HG02763 (cell line): ENCODE measurements around the gene ACTN4.
A peak's percentile ranks its signal among the peaks of the same experiment; 100 is the strongest.
"Not testable (repeated sequence)": the region's sequence is repeated elsewhere in the genome, so short reads cannot be mapped to it uniquely, and the experiment has no call there.

Experiments
- ATAC-seq: cut with Tn5 transposase; IDR thresholded peaks from one replicate; pipeline ENCODE4 v1.9.1; 2021; ENCODE audit warnings: mild to moderate bottlenecking, moderate library complexity; ENCODE audit not compliant: unreplicated experiment

The ACTN4 gene

DNA sequence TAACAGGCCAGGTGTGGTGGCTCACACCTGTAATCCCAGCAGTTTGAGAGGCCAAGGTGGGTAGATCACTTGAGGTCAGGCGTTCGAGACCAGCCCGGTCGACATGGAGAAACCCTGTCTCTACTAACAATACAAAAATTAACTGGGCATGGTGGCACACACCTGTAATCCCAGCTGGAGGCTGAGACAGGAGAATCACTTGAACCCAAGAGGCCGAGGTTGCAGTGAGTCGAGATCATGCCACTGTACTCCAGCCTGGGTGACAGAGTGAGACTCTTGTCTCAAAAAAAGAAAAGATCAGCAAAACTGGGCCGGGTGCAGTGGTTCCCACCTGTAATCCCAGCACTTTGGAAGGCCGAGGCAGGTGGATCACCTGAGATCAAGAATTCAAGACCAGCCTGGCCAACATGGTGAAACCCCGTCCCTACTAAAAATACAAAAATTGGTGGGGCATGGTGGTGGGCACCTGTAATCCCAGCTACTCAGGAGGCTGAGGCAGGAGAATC lies 114.5 kb downstream of the ACTN4 start:
- not testable (repeated sequence) for ATAC-seq

DNA sequence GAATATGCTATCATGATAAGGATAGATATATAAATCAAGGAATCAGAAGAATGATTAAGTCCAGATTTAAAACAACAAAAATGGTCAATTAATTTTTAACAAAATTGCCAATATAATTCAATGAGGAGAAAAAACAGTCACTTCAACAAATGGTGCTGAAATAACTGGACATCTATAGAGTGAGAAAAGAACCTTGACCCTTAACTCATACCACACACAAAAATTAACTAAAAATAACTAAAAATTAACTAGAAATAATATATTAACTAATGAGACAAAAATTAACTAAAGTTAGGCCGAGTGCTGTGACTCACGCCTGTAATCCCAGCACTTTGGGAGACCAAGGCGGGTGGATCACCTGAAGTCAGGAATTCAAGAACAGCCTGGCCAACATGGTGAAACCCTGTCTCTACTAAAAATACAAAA lies 116.4 kb downstream of the ACTN4 start:
- ATAC-seq: no peak

DNA sequence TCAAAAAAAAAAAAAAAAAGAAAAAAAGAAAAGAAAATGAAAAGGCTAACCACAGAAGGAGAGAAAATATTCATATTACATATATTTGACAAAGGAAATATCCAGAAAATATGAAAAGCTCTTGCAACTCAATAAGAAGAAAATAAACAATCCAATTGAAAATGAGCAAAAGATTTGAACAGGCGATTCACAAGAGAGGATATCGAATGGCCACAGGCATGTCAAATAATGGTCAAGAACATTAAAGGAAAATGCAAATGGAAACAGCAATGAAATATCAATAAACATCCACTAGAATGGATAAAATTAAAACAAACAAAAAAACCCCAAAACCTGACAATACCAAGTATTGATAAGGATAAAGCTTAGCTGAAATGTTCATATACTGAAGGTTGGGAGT lies 117.8 kb downstream of the ACTN4 start:
- no peak for ATAC-seq

DNA sequence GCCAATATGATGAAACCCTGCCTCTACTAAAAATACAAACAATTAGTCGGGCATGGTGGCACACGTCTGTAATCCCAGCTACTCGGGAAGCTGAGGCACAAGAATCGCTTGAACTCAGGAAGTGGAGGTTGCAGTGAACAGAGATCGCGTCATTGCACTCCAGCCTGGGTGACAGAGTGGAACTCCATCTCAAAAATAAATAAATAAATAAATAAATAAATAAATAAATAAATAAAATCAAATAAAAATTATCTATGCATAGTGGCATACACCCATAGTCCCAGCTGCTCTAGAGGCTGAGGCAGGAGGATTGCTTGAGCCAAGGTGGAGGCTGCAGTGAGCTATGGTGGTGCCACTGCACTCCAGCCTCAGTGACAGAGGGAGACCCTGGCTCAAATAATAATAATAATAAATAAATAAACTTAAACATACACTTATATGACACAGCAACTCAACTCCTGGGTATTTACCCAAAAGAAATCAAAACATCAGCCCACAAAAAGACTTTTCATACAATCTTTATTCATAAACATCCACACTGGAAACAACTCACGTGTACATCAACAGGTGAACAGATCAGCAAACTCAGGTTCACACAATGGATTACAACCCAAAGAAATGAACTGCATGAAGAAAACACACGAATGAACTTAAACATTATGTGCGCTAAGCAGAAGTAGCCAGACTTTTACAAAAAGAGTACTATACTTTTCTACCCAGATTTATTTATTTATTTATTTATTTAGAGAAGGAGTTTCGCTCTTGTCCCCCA lies 119.0 kb downstream of the ACTN4 start:
- ATAC-seq: no peak

DNA sequence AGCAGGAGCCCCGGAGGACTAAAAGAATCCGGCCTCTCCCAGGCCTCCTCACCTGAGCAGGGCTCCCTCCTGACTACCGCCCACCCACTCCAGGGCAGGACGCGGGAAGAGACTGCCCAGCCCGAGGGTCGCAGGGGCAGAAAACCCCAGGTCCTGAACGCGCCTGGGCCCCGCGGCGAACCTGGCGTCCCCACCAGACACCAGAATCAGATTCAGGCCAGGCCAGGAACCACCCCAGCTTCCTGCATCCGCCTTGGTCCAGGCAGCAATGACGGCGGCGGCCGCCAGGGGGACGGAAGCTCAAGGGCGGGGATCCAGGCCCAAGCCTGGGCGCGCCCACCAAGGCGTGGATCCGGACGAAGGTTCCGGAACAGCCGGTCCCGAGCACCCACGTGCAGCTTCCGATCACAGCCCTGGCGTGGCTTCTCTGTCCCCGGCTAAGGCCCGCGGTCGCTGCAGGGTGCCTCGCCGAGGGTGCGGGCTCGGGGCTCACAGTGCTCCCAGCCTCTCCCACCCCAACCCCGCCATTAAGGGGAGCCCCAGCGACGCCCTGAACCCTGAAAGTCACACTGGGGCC lies 122.3 kb downstream of the ACTN4 start:
- no peak for ATAC-seq

DNA sequence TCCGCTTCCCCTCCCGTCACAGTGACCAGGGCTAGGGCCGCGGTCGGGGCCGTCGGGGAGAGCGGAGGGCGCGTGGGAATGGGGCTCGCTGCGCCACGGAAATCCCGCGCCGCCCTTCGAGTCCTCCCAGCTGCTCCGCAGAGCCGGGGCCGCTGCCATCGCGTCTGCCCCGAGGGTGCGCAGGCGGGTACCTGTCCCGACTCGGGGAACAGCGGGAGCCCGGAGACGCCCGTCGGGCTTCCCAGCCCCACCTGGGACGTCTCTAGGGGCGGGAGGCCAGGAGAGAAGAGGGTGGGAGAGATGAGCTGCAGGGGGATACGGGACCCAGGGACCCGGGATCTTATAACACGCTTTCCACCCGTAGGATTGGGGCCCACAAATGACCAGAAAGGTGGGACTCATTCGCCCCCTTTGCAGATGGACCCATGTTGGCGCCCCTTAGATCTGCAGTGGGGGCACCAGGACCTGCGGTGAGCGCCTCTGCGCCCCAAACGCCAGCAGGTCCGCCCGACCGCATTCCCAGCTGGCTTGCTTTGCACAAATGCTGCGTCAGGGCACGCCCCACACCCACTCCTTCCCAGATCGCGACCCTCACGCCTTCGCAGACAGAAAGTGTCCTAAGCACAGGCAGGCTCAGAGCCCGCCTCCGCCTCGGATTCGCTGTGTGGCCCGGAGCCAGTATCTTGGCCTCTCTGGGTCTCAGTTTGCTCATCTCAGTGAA lies 122.9 kb downstream of the ACTN4 start:
- peak; percentile 14 for ATAC-seq

DNA sequence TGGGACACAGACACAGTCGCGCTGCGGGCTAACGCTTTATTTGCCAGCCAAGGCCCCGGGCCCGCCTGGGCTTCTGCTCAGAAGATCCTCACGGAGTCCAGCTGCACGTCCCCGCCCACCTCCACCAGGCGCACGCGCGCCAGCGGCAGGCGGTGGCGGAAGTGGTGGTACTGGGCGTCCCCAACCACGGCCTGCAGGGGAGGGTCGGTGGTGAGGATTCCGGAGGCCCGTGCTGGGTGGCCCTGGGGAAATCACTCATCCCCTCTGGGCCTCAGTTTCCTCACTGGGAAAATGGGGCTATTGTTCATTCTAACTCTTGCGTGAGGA lies 123.5 kb downstream of the ACTN4 start:
- peak; percentile 59 for ATAC-seq

DNA sequence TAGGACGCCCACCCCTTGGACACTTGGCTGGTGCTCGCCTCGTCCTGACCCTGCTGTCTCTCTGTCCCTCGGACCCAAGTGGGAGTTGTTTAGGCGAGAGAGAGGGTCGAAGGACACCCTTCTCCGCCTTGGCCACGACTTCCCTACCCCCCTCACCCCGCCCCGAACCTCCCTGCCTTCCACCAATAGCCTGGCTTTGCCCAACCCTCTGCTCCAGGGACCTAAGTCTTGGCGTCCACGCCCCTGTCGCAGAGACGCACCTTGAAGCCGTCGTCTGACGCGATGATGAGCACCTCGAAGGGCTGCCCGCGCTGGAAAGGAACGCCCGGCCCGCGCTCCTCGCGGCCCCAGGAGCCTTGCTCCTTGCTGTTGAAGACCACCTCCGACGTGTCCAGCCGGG lies 124.1 kb downstream of the ACTN4 start:
- not testable (repeated sequence) for ATAC-seq

DNA sequence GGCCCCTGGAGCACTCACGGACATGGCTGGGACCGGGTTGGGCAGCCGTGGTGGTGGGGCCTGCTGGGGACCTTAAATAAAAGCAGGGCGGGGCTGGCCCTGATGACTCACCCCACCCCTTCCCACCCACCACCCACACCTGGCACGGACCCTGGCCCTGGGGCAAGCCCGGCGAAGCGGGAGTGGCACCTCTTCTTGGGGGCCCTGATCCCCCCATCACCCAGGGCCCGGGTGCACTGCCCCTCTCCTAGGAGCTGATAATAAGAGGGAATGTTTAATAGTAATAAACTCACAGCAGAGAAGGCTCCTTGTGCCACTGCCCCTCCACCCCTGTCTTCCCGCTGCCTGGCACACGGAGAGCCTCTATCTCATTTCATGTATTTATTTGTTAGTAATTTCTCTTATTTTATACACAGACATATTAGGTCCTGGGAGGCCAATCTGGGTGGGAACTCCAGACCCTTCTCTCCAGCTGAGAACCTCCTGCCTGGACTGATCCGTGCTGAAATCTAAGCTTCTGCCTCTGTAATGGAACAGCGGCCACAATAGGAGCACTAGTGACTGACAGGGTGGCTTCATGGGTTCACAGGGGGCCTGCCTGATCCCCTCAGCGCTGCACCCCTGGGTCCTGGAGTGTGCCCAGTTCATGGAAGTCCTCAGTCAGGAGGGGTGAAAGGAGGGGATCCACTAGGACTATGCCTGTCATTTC lies 126.2 kb downstream of the ACTN4 start, which contains the start of gene LGALS7:
TSS of gene LGALS7 (minus strand) at position 49 of the 709 bp plus-strand sequence. CDS start at position 24, 25 bp downstream.
- ATAC-seq: no peak

DNA sequence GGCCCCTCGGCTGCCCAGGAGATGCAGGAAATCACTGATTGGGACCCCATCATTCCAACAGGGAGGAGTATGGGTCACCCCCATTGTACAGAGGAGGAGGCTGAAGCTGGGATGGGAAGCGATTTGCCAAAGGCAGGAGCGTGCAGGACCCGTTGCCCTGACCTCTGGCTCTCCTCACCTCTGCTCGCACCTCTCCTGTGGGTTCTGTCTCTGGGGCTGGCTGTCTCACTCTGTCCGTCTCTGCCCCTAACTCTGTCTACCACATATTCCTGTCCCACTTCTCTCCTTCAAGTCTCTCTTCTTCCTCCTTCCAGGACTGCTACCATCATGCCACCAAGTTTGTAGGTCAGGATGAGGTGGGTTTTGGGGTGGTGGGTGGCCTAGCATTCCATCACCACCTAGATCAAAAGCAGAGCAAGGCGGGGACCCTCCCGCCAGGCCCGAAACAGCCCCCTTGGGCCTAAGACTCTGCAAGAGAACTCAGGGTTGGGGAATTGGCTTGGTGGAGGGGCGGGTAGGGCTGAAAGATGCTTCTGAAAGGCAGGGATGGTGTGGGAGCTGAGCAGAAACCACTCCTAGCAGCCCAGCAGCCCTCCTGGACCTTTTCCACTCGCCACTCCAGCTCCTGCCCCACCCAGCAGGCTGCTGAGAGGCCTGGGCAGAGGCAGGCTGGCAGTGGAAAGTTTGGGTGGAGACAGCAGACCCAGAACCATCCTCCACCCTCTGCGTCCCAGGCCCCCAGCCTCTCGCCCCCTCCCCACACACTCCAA lies 126.9 kb downstream of the ACTN4 start:
- ATAC-seq: no peak

DNA sequence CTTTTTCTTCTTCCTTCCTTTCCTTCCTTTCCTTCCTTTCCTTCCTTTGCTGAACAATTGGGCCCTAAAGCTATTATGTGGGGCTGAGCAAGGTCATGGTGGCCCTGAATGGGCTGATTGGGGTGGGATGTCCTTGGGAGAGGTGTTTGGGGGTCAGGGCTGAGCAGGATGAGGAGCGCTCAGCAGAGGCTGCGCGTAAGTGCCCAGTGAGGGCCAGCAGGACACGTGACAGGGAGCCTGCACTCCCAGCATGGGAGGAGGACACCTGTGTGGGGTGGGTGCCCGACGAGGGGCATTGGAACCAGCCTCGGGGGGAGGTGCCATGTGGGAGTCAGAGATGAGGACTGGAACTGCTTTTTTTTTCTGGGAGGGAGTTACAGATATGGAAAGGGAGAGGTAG lies 131.3 kb downstream of the ACTN4 start:
- ATAC-seq: no peak

DNA sequence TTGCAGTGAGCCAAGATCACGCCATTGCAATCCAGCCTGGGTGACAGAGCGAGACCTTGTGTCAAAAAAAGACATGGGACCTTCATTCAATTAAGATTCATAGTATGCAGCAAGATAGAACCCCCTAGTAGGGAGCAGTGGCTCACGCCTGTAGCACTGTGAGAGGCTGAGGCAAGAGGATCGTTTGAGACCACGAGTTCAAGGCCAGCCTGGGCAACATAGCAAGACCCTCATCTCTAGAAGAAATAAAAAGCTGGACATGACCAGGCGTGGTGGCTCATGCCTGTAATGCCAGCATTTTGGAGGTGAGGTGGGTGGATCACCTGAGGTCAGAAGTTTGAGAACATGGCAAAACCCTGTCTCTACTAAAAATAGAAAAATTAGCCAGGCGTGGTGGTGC lies 133.0 kb downstream of the ACTN4 start:
- ATAC-seq: no peak

DNA sequence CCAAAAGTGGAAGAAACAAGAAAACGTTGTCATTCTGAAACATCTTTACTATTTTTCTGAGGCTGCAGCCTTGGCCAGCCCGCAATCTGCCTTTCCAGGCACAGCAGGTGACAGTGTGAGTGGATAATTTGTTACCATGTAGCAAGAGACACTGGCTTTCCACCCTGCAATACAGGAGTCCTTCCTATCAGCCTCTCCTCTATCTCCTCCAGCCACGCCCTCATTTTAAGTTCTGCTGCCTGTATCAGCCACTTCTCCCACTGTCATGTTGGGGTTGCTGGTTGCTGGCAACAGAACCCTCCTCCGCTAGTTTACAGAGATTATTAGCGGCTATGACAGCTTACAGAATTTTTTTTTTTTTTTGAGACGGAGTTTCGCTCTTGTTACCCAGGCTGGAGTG lies 133.6 kb downstream of the ACTN4 start:
- ATAC-seq: no peak
